Activated naive CD4-positive, alpha-beta T cell treated with anti-CD3 and anti-CD28 coated beads, Interleukin-2, amount 50 U/mL, for 24 hours (primary cell): ENCODE data around the gene UNC5A.

Experiments used
- H3K27ac Mint-ChIP-seq: one replicate; pipeline ENCODE4 v1.8.0; 2021; ENCODE audit warnings: mild to moderate bottlenecking, mixed read lengths
- H3K27me3 Mint-ChIP-seq: one replicate; pipeline ENCODE4 v1.8.0; 2021; ENCODE audit warnings: mixed read lengths
- H3K36me3 Mint-ChIP-seq: one replicate; pipeline ENCODE4 v1.8.0; 2021; ENCODE audit warnings: mixed read lengths
- H3K4me1 Mint-ChIP-seq: one replicate; pipeline ENCODE4 v1.8.0; 2021; ENCODE audit warnings: mixed read lengths
- H3K4me3 Mint-ChIP-seq: one replicate; pipeline ENCODE4 v1.8.0; 2021; ENCODE audit warnings: mild to moderate bottlenecking, mixed read lengths
- H3K9me3 Mint-ChIP-seq: one replicate; pipeline ENCODE4 v1.8.0; 2021; ENCODE audit warnings: mixed read lengths

The UNC5A gene

DNA sequence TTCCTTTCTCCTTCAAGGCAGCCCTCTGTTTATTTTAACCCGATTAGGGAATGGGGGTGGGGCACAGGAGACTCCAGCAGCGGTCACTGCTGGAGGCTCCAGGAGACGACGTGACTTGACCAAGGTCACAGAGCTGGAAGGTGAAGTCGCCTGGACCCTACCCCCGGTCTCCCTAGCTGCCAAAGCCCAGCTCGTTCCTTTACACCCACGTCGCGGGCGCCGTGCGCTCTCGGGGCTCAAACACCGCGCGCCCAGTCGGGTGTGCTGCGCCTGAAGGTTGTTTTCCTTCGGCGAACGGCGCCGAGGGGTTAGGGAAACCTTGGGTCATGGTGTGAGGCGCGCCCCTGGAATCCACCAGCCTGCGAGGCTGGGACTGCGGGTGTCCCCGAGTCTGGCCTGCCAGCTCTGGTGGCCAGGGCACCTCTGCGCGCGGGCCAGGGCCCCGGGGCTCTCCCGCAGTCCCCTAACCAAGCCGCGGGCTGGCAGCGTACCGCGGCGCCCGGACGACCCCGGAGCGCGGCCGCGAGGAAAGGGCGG lies 747 bp upstream of the UNC5A start:
- Mint-ChIP-seq H3K4me3 (peak overlapping the region; percentile 77), H3K9me3 (no peaks in the 10 kb centered on the region), H3K27ac (no peak overlapping the region), H3K4me1 (peaks cover 14% of the 10 kb centered on the region), H3K36me3 (no peaks in the 10 kb centered on the region), H3K27me3 (peaks cover 59% of the 10 kb centered on the region)

DNA sequence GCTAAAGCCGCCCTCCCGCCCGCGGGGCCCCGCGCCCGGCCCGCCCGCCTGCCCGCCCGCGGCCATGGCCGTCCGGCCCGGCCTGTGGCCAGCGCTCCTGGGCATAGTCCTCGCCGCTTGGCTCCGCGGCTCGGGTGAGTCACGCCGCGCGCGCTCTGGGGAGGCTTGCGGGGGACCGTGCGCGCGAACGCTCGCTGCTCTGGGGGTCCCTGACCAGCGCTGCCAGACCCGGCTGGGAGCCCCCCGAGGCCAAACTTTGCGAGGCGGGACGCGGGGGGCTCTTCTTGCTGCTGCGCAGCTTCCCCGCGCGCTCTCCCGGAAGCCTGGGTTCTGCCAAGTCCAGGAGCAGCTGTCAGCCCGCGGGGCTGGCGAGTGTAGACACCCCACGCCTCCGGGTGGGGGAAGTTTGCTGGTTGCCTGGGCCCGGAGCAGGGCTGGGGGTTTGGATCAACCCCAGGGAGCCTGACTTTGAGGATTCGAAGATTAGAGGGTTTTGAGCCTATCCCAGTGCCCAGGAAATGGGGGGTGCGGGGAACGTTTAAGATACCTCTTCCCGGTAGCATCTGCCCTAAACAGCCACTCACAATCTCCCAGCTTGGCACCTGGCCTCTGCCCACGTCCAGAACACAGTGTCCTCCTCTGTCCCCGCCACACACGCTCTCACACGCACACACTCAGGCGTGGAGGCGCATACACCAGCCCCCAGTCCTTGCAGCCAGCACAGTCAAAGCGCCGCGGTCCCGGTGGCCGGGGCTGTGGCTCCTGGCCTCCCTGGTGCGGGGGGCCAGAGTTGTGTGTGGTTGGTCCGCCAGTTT lies 535 bp downstream of the UNC5A start:
- no peaks in the 10 kb centered on the region for H3K36me3 Mint-ChIP-seq
- no peaks in the 10 kb centered on the region for H3K9me3 Mint-ChIP-seq
- H3K4me3 Mint-ChIP-seq = peak overlapping the region; percentile 82
- peaks cover 14% of the 10 kb centered on the region for H3K4me1 Mint-ChIP-seq
- H3K27me3 Mint-ChIP-seq = peaks cover 62% of the 10 kb centered on the region
- no peak overlapping the region for H3K27ac Mint-ChIP-seq

DNA sequence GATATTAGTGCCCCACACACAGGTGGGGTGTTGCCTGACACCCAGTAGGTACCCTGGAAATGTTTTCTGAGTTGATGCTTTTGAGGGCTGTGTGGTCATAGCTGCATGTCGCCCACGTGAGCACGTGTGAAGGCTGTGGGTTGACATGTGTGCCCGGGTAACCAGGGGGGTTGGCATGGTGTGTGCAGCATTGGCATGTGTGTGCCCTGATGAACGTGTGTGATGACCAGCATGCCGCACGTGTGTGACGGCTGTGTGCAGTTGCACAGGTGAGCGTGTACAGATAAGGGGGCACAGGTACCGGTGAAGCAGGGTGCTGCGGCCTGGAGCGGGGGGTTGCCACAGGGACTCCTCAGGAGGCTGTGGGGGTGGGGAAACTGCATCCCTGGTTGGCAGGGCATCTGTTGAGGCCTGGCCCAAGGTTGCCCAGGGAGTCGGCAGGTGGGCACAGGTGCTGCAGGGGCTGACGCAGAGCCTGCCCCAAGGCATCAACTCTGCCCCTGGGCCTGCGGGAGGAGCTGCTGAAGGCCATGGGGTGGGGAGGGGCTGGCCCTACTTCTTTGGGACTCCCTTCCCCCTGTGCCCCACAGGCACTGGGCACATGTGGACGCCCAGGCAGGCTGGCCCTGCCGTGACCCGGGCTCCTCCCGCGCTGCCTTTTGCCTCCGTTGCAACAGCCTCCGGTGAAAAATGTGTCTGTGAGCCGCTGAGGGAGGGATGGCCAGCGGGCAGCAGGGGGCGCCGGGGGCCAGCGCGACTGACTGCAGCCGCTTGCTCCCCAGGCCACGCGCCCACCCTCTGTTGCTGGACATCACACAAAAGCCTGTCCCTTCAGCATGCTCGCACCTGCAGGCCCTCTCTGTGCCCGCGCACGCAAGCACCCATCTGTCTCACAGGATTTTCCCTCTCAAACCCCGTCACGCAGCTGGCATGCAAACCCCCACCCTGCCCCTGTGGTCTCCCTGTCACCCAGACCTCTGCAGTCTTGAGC lies 2.2 kb downstream of the UNC5A start:
- Mint-ChIP-seq H3K27me3 (peaks cover 59% of the 10 kb centered on the region), H3K36me3 (no peaks in the 10 kb centered on the region), H3K27ac (no peak overlapping the region), H3K4me1 (peaks cover 14% of the 10 kb centered on the region), H3K9me3 (no peaks in the 10 kb centered on the region), H3K4me3 (no peak overlapping the region)

DNA sequence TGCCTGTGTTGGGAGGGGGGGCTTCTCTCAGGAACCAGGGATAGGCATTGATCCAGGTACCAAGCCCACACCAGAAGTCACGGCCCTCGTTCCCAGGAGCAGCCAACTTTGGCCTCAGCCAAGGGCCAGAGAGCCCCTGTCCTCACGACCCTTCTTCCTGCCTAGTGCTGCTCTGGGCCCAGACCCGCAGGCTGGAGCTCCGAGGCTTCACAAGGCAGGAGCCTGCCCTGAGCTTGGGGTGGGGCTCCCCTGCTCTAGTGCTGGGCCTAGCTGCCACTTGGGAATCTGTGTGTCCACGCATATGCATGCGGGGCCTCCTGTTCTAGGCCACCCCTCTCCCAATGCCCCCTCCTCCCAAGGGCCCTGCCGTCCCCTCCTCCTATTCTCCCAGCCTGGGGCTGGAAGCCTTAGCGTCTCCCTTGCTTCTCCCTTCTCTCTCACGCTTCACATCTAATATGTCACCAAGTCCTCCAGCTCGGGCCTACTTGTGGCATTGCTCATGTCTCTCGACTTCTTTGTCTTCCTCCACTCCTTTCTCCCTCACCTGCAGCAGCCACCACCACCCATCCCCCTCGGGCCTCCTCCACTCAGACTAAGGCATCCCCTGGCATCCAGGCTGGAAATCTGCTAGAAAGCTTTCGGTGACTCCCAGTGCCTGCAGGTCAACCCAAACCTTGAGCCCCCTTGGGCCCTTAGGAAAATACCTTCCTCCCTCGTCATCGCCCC lies 3.4 kb downstream of the UNC5A start:
- Mint-ChIP-seq H3K27me3 (peaks cover 58% of the 10 kb centered on the region), H3K4me3 (no peak overlapping the region), H3K36me3 (no peaks in the 10 kb centered on the region), H3K27ac (no peak overlapping the region), H3K9me3 (no peaks in the 10 kb centered on the region), H3K4me1 (peaks cover 21% of the 10 kb centered on the region)

DNA sequence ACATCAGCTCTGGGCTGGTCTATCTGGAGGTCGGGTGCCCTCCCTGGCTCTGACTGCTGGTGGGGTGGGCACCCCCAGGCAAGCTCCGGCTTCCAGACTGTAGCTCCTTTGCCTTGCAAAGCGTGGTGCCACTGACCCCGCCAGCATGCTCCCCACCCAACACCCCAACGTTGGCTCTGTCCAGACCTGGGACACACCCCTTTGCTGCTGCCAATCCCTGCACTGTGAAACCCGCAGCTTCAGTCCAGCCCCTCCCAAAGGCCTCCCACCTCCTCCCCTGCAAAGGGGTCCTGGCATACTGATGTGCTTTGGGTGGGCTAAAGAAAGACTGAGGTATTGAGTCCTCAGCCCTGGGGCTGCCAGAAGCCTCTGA lies 3.9 kb downstream of the UNC5A start:
- Mint-ChIP-seq H3K9me3 (no peaks in the 10 kb centered on the region), H3K4me1 (peaks cover 18% of the 10 kb centered on the region), H3K27me3 (peaks cover 59% of the 10 kb centered on the region), H3K4me3 (no peak overlapping the region), H3K27ac (no peak overlapping the region), H3K36me3 (no peaks in the 10 kb centered on the region)

DNA sequence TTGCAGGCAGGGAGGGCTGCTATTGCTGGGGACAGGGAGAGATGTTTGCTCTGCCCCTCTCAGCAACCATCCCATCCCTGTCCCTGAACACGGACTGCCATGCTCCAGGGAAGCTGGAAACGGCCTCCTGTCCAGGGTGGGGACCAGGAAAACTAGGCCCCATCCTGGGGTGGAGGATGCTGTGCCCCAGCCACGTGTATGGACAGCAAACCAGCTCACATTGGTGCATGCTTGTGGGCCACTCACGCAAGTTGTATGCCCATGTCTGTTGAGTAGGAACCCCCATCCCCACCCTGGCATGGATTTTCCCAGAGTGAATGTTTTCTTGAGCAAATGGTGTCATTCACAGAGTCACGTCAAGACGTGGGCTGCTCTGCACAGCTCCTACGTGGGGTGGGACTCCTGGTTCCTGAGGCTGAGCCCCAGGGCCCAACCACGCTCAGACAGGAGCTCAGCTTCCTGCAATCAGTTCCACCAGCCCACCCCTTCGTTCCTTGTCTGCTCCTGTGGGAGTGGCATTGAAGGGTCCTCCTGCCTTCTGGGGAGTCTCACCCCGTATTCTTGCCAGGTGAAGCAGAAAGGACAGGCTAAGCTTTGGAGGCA lies 4.6 kb downstream of the UNC5A start:
- peaks cover 15% of the 10 kb centered on the region for H3K4me1 Mint-ChIP-seq
- H3K9me3 Mint-ChIP-seq = no peaks in the 10 kb centered on the region
- no peaks in the 10 kb centered on the region for H3K36me3 Mint-ChIP-seq
- H3K4me3 Mint-ChIP-seq = no peak overlapping the region
- H3K27ac Mint-ChIP-seq = no peak overlapping the region
- peaks cover 61% of the 10 kb centered on the region for H3K27me3 Mint-ChIP-seq

DNA sequence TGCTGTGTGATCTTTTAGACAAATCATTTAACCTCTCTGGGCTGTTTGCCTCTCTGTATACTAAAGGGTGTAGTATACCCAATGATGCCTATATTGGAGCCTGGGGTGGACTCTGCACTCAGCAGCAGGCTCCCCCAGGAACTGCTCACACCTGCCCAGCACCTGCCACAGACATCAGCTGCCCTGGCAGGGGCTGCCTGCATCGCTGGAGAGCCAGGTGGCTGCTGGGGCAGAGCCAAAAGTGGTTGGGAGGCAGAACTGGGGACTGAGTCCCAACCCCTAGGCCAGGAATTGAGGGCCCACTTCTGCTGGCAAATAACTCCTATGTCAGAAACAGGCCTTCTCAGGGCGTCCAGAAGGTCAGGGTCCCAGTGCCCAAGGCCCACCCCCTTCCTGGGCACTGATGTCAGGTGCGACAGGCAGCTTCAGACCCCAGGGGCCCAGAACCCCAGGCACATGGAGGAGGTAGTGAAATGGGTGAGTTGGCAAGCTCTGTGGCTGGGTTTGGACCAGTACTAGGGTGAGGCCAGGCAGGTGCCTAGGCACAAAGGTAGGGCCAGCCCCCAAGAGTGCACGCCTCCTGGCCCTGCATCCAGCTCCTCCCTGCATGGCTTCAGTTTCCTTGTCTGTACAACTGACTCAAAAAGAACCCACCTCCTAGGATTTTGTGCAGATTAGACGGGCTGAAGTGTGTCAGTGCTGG lies 5.8 kb downstream of the UNC5A start:
- Mint-ChIP-seq H3K4me3 (peak overlapping the region; percentile 27), H3K27ac (no peak overlapping the region)

DNA sequence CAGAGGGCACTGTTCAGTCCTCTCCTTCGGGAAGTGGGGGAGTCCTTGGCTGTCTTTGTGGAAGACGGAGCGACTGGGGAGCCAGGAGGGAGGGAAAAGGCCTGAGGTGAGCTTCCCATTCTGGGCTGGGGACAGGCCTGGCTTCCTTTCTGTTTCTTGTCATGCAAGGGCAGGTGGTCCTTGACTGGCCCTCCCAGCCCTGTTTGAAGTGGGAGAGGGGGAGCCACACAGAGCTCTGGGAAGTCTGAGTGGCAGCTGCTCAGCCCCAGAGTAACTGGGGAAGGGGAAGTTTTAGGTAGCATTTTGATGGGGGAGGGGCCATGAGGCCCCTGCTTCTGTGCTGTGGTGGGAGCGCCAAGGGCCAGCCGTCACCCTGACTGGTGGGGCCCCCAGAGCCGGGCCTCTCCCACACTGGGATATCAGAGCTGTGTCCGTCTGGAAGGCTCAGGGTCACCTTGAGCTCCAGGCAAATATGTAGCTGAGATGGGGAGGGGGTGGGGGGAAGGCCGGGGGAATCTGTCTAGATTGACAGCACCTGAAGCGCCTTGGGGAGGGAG lies 6.5 kb downstream of the UNC5A start:
- H3K4me1 Mint-ChIP-seq = peaks cover 8% of the 10 kb centered on the region
- H3K27ac Mint-ChIP-seq = no peak overlapping the region
- H3K9me3 Mint-ChIP-seq = no peaks in the 10 kb centered on the region
- H3K4me3 Mint-ChIP-seq = peak overlapping the region; percentile 27
- peaks cover 64% of the 10 kb centered on the region for H3K27me3 Mint-ChIP-seq
- H3K36me3 Mint-ChIP-seq = no peaks in the 10 kb centered on the region

More for the DNA sequence above, 5.8 kb downstream of the UNC5A start:
- no peaks in the 10 kb centered on the region for H3K36me3 Mint-ChIP-seq
- peaks cover 12% of the 10 kb centered on the region for H3K4me1 Mint-ChIP-seq
- no peaks in the 10 kb centered on the region for H3K9me3 Mint-ChIP-seq
- H3K27me3 Mint-ChIP-seq = peaks cover 70% of the 10 kb centered on the region

DNA sequence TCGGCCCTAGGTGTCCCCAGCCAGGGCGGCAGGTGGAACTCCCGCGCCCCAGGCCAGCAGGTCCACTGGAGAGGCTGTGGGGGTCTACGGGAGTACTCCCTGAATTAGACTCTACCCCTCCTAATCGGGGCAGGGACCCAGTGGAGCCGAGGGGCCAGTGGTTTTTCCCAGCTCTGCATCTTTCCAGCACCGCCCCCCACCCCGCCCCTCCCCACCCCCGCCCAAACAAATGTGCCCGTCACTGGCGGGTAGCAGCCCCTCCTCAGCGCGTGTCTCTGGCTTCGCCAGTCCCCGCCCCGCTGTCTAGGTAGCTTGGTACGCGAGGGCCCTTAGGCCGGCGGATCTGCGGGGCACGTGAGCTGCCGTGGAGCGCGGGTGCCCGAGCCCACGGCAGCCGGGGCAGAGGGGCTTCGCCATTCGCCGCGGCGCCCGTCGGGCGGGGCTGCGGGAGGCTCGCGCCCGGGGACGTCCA lies 7.0 kb downstream of the UNC5A start:
- Mint-ChIP-seq H3K27me3 (peaks cover 58% of the 10 kb centered on the region), H3K27ac (no peak overlapping the region), H3K36me3 (no peaks in the 10 kb centered on the region), H3K4me3 (no peak overlapping the region), H3K4me1 (peaks cover 8% of the 10 kb centered on the region), H3K9me3 (no peaks in the 10 kb centered on the region)

DNA sequence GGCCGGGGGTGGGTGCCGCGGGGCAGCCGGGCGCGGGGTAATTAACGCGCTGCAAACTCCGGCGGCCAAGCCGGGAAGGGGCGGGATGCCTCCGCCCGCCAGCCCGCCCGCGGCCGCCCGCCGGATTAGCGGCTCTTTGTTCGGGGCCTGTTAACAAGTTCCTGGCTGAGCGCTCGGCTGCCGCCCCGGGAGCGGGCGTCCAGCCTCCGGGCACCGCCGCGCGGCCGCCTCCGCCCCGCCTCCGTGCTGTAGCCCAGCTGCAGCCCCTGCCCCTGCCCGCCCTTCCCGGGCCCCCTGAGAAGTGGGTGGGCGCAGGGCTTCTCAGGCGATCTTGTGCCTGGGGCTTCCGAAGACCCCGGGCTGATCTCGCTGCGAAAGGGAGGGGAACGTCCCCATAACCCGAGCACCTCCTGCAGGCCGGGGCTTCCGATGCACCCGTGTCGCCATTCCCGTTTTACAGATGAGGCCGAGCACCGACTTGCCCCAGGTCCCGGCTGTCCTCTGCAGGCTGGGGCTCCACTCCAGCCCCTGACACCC lies 7.5 kb downstream of the UNC5A start:
- H3K9me3 Mint-ChIP-seq = no peaks in the 10 kb centered on the region
- H3K4me3 Mint-ChIP-seq = peak overlapping the region; percentile 77
- no peak overlapping the region for H3K27ac Mint-ChIP-seq
- no peaks in the 10 kb centered on the region for H3K36me3 Mint-ChIP-seq
- H3K4me1 Mint-ChIP-seq = peaks cover 8% of the 10 kb centered on the region
- H3K27me3 Mint-ChIP-seq = peaks cover 62% of the 10 kb centered on the region

DNA sequence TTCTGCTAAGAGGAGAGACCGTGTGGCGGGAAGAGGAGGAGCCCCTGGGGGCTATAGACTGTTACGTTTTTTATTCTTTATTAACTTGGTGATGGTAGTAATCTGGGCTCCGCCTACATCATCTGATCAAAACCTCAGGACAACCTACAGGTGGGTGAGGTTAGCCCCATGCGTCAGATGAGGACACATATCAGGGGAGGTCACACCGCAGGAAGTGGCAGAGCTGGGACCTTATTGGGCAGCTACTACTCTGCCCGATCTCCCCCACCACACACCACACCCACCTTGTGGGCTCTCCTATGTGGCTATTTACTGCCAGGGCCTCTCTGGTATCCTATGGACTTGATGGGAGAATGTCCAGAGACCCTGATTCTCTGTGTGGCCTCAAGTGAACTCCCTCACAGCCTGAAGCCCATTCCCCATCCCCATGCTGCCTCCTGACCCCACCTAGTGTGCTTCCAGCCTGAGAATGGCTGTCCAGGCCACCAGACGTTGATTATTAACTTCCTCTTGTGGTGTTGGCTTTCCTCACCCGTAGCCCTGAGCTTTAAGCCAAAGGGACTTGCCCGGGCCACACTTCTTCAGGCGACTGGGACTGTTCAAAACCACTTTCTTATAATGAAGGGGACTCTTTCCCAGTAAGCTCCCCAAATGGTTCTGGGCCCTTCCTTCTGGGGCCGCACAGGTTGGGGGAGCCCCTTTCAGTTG lies 8.2 kb downstream of the UNC5A start:
- peaks cover 60% of the 10 kb centered on the region for H3K27me3 Mint-ChIP-seq
- peak overlapping the region; percentile 77 for H3K4me3 Mint-ChIP-seq
- no peaks in the 10 kb centered on the region for H3K9me3 Mint-ChIP-seq
- peaks cover 8% of the 10 kb centered on the region for H3K4me1 Mint-ChIP-seq
- H3K27ac Mint-ChIP-seq = no peak overlapping the region
- no peaks in the 10 kb centered on the region for H3K36me3 Mint-ChIP-seq

DNA sequence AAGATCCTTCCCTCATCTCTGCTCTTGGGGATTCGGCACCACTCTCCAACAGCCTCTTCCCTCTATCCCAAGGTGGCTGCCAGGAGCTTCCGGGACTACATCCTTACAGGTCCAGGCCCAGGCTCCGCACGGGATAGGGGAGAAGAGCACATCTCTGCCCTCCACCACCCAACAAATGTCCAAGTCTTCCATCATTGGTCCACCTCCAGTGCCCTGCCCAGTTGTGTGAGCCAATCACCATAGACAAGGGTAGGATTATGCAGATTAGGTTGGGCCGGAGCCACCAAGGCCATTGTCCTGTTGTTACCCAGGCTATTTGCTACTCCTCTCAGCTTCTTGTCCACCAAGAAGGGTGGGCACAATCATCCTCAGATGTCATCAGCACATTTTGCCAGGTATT lies 9.1 kb downstream of the UNC5A start:
- peak overlapping the region; percentile 8 for H3K4me3 Mint-ChIP-seq

DNA sequence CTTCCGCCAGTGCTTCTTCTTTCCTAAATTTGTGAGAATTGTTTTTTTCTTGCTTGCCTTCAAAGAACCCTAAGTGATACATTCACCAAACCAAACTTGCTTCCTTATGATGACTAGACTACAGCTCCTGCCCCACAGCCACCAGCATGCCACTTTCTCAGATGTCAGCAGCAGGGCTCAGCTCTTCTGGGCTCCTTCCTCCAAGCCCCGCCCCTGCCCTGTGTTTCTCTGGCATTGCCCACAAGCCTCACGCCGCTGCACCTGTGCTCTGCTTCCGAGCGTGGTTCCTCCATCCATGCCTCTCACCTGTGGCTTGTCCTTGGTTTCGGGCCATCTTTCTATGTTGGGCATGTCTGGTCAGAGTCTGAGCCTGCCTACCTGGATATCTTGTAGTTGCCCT lies 10.6 kb downstream of the UNC5A start:
- Mint-ChIP-seq H3K9me3 (no peaks in the 10 kb centered on the region), H3K36me3 (no peaks in the 10 kb centered on the region), H3K27me3 (peaks cover 41% of the 10 kb centered on the region), H3K4me3 (no peak overlapping the region), H3K4me1 (peaks cover 8% of the 10 kb centered on the region), H3K27ac (no peak overlapping the region)

More for the DNA sequence above, 9.1 kb downstream of the UNC5A start:
- Mint-ChIP-seq H3K36me3 (no peaks in the 10 kb centered on the region), H3K27ac (no peak overlapping the region), H3K27me3 (peaks cover 52% of the 10 kb centered on the region), H3K9me3 (no peaks in the 10 kb centered on the region), H3K4me1 (peaks cover 8% of the 10 kb centered on the region)
